ENCODE measurements around the gene GSTCD. TPM values are rescaled to one million over a fixed set of nuclear protein-coding genes. Genes with fewer than 3 reads are reported as not detected.

GSTCD gene
- total and polyA plus RNA-seq, 2 of the 4 experiments (the other 2 are of a cell fraction) = 5.2 to 20.3 TPM

- Histone ChIP-seq H2BK20ac (ENCODE audit: low read depth, low read length) (no peak overlapping the region), H3K4me3 (ENCODE audit: insufficient read depth, low read depth, low read length) (no peak overlapping the region), H3K36me3 (ENCODE audit: control insufficient read depth, insufficient read depth, low read length) (no peaks in the 10 kb centered on the region), H3K23ac (ENCODE audit: low read depth, low read length) (no peak overlapping the region), H2AK5ac (ENCODE audit: low read depth, low read length) (no peak overlapping the region), H3K9me1 (ENCODE audit: insufficient read depth, low read length) (no peaks in the 10 kb centered on the region), H4K5ac (ENCODE audit: low read depth, low read length) (no peak overlapping the region), H3K14ac (replicated peaks; ENCODE audit: low read depth, low read length) (no peak overlapping the region), H3K9ac (ENCODE audit: low read depth, low read length) (no peak overlapping the region), H3K56ac (ENCODE audit: extremely low read depth, insufficient read depth, low read length) (no peak overlapping the region), H3K4me2 (ENCODE audit: low read depth, low read length) (no peak overlapping the region), H3K27me3 (ENCODE audit: control insufficient read depth, insufficient read depth, low read length) (no peaks in the 10 kb centered on the region), H4K20me1 (ENCODE audit: insufficient read depth, low read length) (no peaks in the 10 kb centered on the region), H4K8ac (ENCODE audit: low read depth in 2 of 2, low read length in 2 of 2) (no peak overlapping the region), H3K9me3 (ENCODE audit: control insufficient read depth, insufficient read depth, low read length) (no peaks in the 10 kb centered on the region), H2AFZ (replicated peaks; ENCODE audit: low read length, poor library complexity) (no peak overlapping the region), H3K79me1 (ENCODE audit: low read depth in 1 of 2, low read length in 2 of 2) (no peaks in the 10 kb centered on the region), H3K4me1 (ENCODE audit: control insufficient read depth, insufficient read depth, low read length) (no peaks in the 10 kb centered on the region), H2BK120ac (ENCODE audit: low read depth, low read length) (no peak overlapping the region), H4K91ac (ENCODE audit: insufficient read depth, low read depth, low read length) (no peak overlapping the region), H3K4ac (ENCODE audit: low read depth, low read length) (no peak overlapping the region), H2BK5ac (ENCODE audit: low read depth, low read length, poor library complexity, severe bottlenecking) (no peak overlapping the region), H2AK9ac (replicated peaks; ENCODE audit: low read depth, low read length, poor library complexity) (no peak overlapping the region), H3K18ac (ENCODE audit: low read depth, low read length) (no peak overlapping the region), H3K27ac (ENCODE audit: insufficient read depth, low read length) (no peak overlapping the region), H2BK15ac (ENCODE audit: low read depth, low read length) (no peak overlapping the region)
- intact Hi-C loops (cut with micrococcal nuclease) = no loop called here
- dilution Hi-C loops (cut with HindIII; ENCODE audit: low sequenced_read_pairs, unreplicated experiment) = no loop called here
- POLR2A ChIA-PET (ENCODE audit: unreplicated experiment) = no interaction called here
- TF ChIP-seq NFE2L2 (IDR thresholded peaks at IDR 0.05; ENCODE audit: low read depth, low read length) (peak; percentile 69), CHD1 (IDR thresholded peaks at IDR 0.05; ENCODE audit: low read depth, low read length) (no peak), MAFK (IDR thresholded peaks at IDR 0.05; ENCODE audit: low read depth, low read length) (no peak), ELK1 (IDR thresholded peaks at IDR 0.05; ENCODE audit: borderline replicate concordance, low read depth, low read length) (no peak), FOS (IDR thresholded peaks at IDR 0.05; ENCODE audit: low read depth, low read length) (peak; percentile 91), MAZ (IDR thresholded peaks at IDR 0.05; ENCODE audit: borderline replicate concordance, low read depth, low read length) (no peak), BHLHE40 (IDR thresholded peaks at IDR 0.05; ENCODE audit: low read depth, low read length) (peak; percentile 18; the same call in 1 of the 2 replicates), POLR2A (IDR thresholded peaks at IDR 0.05; ENCODE audit: low read depth, low read length) (no peak), CEBPB (IDR thresholded peaks at IDR 0.05; ENCODE audit: low read depth, low read length) (peak; percentile 58; the same call in 1 of the 2 replicates)
- in situ Hi-C loops (cut with MboI; ENCODE audit: low sequenced_read_pairs) = no loop called here
- CTCF ChIA-PET = no interaction called here
- BruUV-seq (replicated peaks) = no TSS peak
- ATAC-seq (ENCODE audit: low read depth) (peak; percentile 81), DNase-seq (peak; percentile 79)
- WGBS, 2 experiments (ENCODE audit: extremely low coverage in 2 of 2, insufficient read length in 1 of 2) = no CpG with 5 or more reads among the region's 1 CpG
These were observed 150.6 kb downstream of the GSTCD start for GRCh38 chr4:105859233-105859632.

Measured in IMR-90 (cell line).